ENCODE results near the gene XPO6.

The XPO6 gene

GRCh38 chr16:28062261-28062846, 149.4 kb downstream of the XPO6 start:
- Histone ChIP-seq H3K27me3 (ENCODE audit: insufficient read depth, low read depth) (peaks cover 23% of the 10 kb centered on the region), H4K20me1 (ENCODE audit: insufficient read depth) (no peaks in the 10 kb centered on the region), H3K79me2 (ENCODE audit: insufficient read depth, low read depth) (no peaks in the 10 kb centered on the region), H3K9ac (no peak overlapping the region), H3K36me3 (ENCODE audit: insufficient read depth) (no peaks in the 10 kb centered on the region), H3K4me3 (IDR thresholded peaks at IDR 0.05; ENCODE audit: insufficient read depth, low read depth, low read length) (no peak overlapping the region), H2AFZ (ENCODE audit: low read depth) (no peak overlapping the region), H3K4me2 (no peak overlapping the region), H3K4me1 (ENCODE audit: low read depth, poor library complexity, severe bottlenecking) (no peaks in the 10 kb centered on the region), H3K27ac (no peak overlapping the region)
- TF ChIP-seq, protein P1, sequence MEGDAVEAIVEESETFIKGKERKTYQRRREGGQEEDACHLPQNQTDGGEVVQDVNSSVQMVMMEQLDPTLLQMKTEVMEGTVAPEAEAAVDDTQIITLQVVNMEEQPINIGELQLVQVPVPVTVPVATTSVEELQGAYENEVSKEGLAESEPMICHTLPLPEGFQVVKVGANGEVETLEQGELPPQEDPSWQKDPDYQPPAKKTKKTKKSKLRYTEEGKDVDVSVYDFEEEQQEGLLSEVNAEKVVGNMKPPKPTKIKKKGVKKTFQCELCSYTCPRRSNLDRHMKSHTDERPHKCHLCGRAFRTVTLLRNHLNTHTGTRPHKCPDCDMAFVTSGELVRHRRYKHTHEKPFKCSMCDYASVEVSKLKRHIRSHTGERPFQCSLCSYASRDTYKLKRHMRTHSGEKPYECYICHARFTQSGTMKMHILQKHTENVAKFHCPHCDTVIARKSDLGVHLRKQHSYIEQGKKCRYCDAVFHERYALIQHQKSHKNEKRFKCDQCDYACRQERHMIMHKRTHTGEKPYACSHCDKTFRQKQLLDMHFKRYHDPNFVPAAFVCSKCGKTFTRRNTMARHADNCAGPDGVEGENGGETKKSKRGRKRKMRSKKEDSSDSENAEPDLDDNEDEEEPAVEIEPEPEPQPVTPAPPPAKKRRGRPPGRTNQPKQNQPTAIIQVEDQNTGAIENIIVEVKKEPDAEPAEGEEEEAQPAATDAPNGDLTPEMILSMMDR (conservative IDR thresholded peaks at IDR 0.05; ENCODE audit: low read depth, low read length), result no peak

DNA sequence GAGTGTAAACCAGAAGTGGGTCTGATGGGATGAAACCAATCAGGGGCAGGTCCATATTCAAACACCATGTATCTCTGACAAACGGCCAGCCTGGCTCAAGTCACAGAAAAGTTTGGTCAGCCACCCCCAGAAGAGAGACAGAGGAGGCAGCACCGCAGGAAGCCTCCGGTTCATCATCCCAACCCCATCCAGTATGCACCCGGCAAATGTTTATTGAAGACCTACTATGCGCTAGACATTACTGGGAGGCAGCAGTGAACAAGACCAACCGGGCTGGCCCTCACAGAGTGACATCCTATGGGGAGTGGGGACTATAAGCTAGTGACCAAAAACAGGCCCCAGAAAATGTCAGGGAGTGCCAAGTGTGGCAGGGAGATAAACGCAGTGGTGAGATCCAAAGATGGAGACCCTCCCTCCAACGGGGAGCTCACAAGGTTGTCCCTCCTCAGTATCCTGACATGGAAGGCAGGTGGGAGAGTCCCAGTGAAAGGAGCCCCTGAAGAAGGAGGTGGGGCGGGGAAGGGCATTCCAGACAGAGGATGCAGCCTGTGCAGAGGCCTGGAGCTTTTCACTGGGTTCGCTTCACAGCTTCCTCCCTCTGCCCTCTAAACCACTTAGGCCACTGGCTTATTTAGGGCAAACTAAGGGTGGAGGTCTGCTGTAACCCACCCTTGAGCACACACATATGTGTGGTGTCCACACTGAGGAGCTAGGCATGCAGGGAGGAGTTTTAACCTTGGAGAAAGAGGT, 150.2 kb downstream of the XPO6 start:
- H3K27me3 ChIP-seq (ENCODE audit: insufficient read depth, low read depth), result peaks cover 23% of the 10 kb centered on the region

GRCh38 chr16:28059841-28060575, 151.8 kb downstream of the XPO6 start:
- H3K27ac ChIP-seq, result no peak overlapping the region
- H3K4me3 ChIP-seq (IDR thresholded peaks at IDR 0.05; ENCODE audit: insufficient read depth, low read depth, low read length), result no peak overlapping the region
- H3K36me3 ChIP-seq (ENCODE audit: insufficient read depth), result no peaks in the 10 kb centered on the region
- TF ChIP-seq, protein P1 (conservative IDR thresholded peaks at IDR 0.05; ENCODE audit: low read depth, low read length), result no peak
- no peaks in the 10 kb centered on the region for H3K4me1 ChIP-seq (ENCODE audit: low read depth, poor library complexity, severe bottlenecking)
- peaks cover 23% of the 10 kb centered on the region for H3K27me3 ChIP-seq (ENCODE audit: insufficient read depth, low read depth)
- H2AFZ ChIP-seq (ENCODE audit: low read depth), result no peak overlapping the region
- H3K79me2 ChIP-seq (ENCODE audit: insufficient read depth, low read depth), result no peaks in the 10 kb centered on the region
- H3K4me2 ChIP-seq, result no peak overlapping the region
- H4K20me1 ChIP-seq (ENCODE audit: insufficient read depth), result no peaks in the 10 kb centered on the region
- H3K9ac ChIP-seq, result no peak overlapping the region

More for the DNA sequence above, 150.2 kb downstream of the XPO6 start:
- H3K4me2 ChIP-seq, result no peak overlapping the region
- no peak overlapping the region for H2AFZ ChIP-seq (ENCODE audit: low read depth)
- H3K4me1 ChIP-seq (ENCODE audit: low read depth, poor library complexity, severe bottlenecking), result no peaks in the 10 kb centered on the region
- H4K20me1 ChIP-seq (ENCODE audit: insufficient read depth), result no peaks in the 10 kb centered on the region
- no peak overlapping the region for H3K27ac ChIP-seq
- H3K79me2 ChIP-seq (ENCODE audit: insufficient read depth, low read depth), result no peaks in the 10 kb centered on the region
- TF ChIP-seq, protein P1 (conservative IDR thresholded peaks at IDR 0.05; ENCODE audit: low read depth, low read length), result no peak
- no peaks in the 10 kb centered on the region for H3K36me3 ChIP-seq (ENCODE audit: insufficient read depth)
- no peak overlapping the region for H3K9ac ChIP-seq
- no peak overlapping the region for H3K4me3 ChIP-seq (IDR thresholded peaks at IDR 0.05; ENCODE audit: insufficient read depth, low read depth, low read length)

DNA sequence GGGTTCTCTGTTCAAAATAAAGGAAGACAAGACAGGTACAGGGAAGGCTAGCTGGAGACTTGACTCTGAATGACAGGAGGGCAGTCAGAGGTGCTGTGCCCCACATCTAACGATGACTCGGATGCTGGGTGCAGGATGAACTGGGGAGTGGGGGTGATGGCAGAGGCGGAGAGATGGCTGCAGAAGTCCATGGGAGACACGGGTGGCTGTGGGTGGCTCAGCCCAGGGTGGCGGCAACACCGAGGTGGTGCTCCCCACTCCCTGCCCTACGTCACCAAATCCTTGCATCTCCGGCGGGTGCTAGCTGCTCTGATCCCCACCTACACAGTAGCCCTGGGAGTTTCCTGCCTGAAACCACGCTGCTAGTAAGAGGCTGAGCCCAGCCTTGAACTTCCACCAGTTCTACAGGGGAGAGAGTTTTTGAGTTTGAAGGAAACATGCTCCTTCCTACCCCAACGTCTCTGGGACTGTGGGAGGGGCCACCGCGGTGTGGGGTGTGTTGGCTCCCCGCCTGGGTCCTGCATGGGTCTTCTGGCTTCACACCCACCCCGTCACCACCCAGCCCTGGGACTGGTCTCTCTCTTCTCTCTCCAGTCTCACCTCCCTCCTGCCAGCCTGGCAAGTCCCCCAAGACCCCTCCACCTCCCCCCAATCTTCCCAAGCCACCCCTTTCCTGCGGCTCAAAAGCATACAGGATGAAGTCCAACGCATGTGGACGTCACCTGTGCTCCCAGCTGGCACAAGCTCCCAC, 152.8 kb downstream of the XPO6 start:
- no peaks in the 10 kb centered on the region for H3K79me2 ChIP-seq (ENCODE audit: insufficient read depth, low read depth)
- H3K27me3 ChIP-seq (ENCODE audit: insufficient read depth, low read depth), result peaks cover 18% of the 10 kb centered on the region
- TF ChIP-seq, protein P1 (conservative IDR thresholded peaks at IDR 0.05; ENCODE audit: low read depth, low read length), result no peak
- H3K4me2 ChIP-seq, result no peak overlapping the region
- H3K4me1 ChIP-seq (ENCODE audit: low read depth, poor library complexity, severe bottlenecking), result no peaks in the 10 kb centered on the region
- H4K20me1 ChIP-seq (ENCODE audit: insufficient read depth), result no peaks in the 10 kb centered on the region
- no peaks in the 10 kb centered on the region for H3K36me3 ChIP-seq (ENCODE audit: insufficient read depth)
- H3K4me3 ChIP-seq (IDR thresholded peaks at IDR 0.05; ENCODE audit: insufficient read depth, low read depth, low read length), result no peak overlapping the region
- no peak overlapping the region for H3K27ac ChIP-seq
- no peak overlapping the region for H2AFZ ChIP-seq (ENCODE audit: low read depth)
- H3K9ac ChIP-seq, result no peak overlapping the region
